Thyroid gland (tissue), 4 donors: ENCODE measurements around the gene PTPN4.

Experiments
- CTCF ChIP-seq, 6 experiments: fragments of 200-600 bp in 3 of 6; fragments of 450-650 bp in 3 of 6; sonication (generic) in 3 of 6; IDR thresholded peaks; one replicate each; pipeline ENCODE4 v1.5.1; 2016 to 2019; ENCODE audit warnings: antibody characterized with exemption in 6 of 6, mild to moderate bottlenecking in 2 of 6, inconsistent platforms in 1 of 6, moderate library complexity in 1 of 6
- POLR2A ChIP-seq, 2 donors: fragments of 450-650 bp; IDR thresholded peaks; one replicate each; pipeline ENCODE4 v1.6.1; 2017; ENCODE audit warnings: antibody characterized with exemption in 2 of 2, mild to moderate bottlenecking in 2 of 2, moderate library complexity in 1 of 2

- TF ChIP-seq CTCF (IDR thresholded peaks at IDR 0.05) (no peak), POLR2A (IDR thresholded peaks at IDR 0.05) (no peak)
Observed at GRCh38 chr2:120012363-120012762, 252.6 kb downstream of the PTPN4 start.
